Stimulated activated naive CD4-positive, alpha-beta T cell treated with Interleukin-2 at 50 U/mL for 16 hours (primary cell): Measurements from ENCODE around the gene IDH3G.

Experiments used
- DNase-seq: peaks from one replicate; lab custom pipeline; 2025; lab: John Stamatoyannopoulos, UW

IDH3G gene

GRCh38 chrX:153791104-153791852 is 2.9 kb downstream of the IDH3G start:
- DNase-seq: no peak

- no peak for DNase-seq
Measured at GRCh38 chrX:153789654-153790053, 4.5 kb downstream of the IDH3G start.

- no peak for DNase-seq
Measured at GRCh38 chrX:153786669-153787068, 7.5 kb downstream of the IDH3G start.

GRCh38 chrX:153784325-153784967 is 9.7 kb downstream of the IDH3G start:
- DNase-seq: no peak

- no peak for DNase-seq
Measured at GRCh38 chrX:153783378-153784013, 10.7 kb downstream of the IDH3G start.

- DNase-seq: no peak
Measured at GRCh38 chrX:153782871-153783270, 11.3 kb downstream of the IDH3G start.

GRCh38 chrX:153782313-153782712 is 11.9 kb downstream of the IDH3G start:
- DNase-seq: no peak

- no peak for DNase-seq
Measured at GRCh38 chrX:153781428-153782047, 12.6 kb downstream of the IDH3G start.

GRCh38 chrX:153780678-153781427 is 13.3 kb downstream of the IDH3G start, which contains the start of gene SRPK3:
Gene SRPK3, plus strand, starts transcription at chrX:153781041. Its CDS starts 46 bp downstream, at chrX:153781087.
- no peak for DNase-seq

GRCh38 chrX:153779891-153780677 is 14.1 kb downstream of the IDH3G start:
- DNase-seq: no peak

GRCh38 chrX:153778684-153779101 is 15.5 kb downstream of the IDH3G start:
- no peak for DNase-seq

- DNase-seq: no peak
Measured at GRCh38 chrX:153778181-153778580, 16.0 kb downstream of the IDH3G start.

- no peak for DNase-seq
Measured at GRCh38 chrX:153777261-153778090, 16.7 kb downstream of the IDH3G start.

GRCh38 chrX:153776611-153777045 is 17.5 kb downstream of the IDH3G start:
- no peak for DNase-seq

GRCh38 chrX:153776120-153776599 is 18.0 kb downstream of the IDH3G start:
- DNase-seq: no peak

GRCh38 chrX:153775293-153776119 is 18.7 kb downstream of the IDH3G start:
- DNase-seq: no peak

GRCh38 chrX:153774576-153775292 is 19.4 kb downstream of the IDH3G start:
- no peak for DNase-seq
